ENCODE measurements around the gene MS4A18.
"Not testable (repeated sequence)": the region's sequence is repeated elsewhere in the genome, so short reads cannot be mapped to it uniquely, and the experiment has no call there.

The MS4A18 gene

DNA sequence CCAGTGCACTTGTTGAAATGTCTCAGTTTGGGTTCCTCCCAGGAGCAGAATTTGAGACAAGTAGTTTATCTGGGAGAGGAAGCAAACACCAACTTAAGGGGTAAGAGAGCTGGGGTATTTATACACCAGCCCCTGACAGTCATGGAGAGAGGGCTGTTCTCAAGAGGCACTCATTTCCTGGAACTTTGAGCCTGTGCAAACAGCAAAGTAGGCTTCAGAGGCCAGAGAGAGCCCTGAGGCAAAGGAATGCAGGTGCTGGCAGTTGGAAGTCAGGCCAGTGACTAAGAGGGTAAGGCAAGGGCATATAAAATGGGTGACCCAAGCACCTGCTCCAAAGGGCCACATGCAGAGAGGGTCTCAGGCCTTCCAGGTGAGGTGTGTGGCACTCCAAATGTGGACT, 16.1 kb downstream of the MS4A18 start:
- no peak for DNase-seq

DNA sequence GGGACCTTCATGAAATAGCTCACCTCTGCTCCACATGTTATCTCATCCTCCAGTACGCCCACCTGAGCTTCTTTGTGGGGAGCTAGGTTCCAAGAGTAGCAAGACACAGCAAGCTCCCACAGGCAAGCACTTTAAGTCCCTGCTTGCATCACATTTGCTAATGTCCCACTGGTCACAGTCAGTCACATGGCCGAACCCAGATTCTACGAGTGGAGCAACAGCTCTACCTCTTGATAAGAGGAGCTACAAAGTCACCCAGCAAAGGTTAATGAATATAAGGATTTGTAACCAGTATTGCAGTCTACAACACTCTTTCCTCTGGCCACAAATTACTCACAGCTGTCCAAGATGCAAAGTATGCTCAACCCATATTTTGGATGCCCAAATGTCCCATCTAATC, 16.9 kb downstream of the MS4A18 start:
- DNase-seq, result no peak

DNA sequence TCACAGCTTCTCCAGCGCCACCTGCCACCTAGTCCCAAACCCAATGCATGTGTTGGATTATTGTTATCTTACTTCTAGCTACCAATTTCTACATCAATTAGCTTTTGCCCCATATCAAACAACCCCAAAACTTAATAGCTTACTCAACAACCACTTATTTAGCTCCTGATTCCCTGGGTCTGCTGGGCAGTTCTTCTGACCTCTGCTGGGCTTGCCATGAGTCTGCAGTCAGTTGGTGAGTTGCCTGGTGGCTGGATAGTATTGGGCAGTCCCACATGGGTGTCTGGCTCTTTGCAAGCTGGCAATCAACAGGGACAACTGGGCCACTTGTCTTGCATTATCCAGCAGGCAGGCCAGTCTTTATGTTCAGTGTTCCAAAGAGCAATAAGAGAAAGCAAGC, 18.5 kb downstream of the MS4A18 start:
- no peak for DNase-seq

DNA sequence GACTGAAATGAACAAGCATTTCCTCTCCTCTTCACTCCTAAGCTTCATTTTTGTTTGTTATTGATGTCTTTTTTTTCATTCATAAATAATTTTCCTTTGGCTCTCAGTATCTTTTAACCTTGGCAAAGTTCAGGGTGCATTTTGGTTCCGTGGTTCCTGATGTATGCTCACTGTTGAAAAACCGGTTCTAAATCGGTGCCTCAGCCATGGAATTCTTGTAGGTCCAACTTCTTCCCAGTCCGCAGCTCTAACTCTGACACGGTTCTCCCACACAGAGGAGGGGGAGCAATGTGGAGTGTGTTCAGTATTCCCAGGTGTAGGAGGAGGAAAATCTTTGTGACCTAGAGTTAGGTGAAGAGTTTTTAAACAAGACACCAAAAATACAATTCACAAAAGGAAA, 19.6 kb downstream of the MS4A18 start:
- no peak for DNase-seq

DNA sequence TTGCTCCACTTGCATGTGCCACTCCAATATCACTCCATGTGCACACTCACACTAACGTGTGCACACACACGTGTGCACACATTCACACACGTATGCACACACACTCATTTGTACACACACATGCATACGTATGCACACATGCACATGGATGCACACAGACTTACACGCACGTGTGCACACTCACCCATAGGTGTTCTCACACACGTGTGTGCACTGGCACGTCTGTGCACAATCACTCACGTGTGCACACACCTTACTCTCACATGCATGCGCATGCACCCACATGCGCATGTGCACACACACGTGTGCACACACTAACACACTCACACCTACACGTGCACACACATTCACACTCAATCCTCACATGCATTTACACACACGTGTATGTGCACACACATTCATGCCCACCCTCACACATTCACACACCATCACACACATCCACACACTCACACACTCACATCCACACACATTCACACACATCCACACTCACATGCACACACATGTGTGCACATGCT, 22.9 kb downstream of the MS4A18 start:
- no peak for DNase-seq

DNA sequence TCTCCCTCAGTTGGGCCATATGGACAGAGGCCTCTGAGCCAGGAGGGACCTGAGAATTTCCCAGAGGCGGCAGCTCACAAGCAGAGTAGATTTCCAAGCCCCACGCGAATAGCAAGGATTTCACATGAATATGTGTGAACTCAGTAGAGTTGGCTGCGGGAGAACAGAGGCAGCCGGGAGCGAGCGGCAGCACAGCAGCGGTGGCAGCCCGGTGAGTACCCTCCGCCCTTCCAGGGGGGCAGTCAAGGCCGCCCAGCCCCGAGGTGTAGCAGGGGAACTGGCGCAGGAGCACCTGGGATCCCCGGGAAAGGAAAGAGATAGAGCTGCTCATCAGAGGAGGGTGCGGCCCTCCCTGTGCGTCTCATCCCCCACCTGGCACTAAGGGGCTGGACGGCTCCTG, 23.7 kb downstream of the MS4A18 start:
- no peak for DNase-seq

DNA sequence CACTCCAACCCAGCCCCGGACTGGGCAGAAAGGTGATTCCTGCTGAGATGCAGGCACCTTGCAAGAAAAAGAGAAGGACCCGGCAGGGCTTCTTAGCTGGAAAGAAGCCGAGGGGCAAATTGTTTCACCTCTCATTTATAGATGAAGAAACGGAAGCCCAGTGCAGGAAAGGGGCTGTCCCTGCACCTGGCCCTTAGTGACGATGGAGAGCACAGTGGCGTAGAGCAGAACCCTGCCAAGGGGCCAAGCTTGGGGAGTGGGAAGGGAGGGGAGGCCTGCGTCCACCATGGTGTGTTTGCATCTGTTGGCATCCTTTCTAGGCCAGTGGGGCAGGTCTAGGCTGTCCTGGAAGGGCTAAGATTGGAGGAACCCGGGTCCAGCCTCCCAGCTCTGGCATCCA, 24.3 kb downstream of the MS4A18 start:
- no peak for DNase-seq

DNA sequence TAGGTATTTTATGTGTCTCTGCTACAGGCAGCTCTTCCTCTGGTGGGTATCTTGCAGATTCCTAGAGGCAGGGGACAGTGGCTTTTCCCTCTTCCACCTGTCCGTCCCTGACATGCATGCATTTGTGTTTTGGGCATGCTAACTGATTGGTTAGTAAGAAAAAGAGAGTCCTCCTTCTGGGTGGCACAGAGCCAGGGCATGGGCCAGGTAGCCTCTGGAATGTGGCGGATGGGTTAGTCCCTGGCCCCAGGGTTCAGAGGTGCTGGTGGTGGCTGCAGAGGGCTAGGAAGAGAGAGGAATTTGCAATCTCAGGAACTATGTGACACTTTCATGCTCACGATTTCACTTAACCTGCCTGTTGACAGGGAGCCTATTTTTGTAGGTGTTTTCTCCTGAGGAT, 26.4 kb downstream of the MS4A18 start:
- DNase-seq, result no peak

DNA sequence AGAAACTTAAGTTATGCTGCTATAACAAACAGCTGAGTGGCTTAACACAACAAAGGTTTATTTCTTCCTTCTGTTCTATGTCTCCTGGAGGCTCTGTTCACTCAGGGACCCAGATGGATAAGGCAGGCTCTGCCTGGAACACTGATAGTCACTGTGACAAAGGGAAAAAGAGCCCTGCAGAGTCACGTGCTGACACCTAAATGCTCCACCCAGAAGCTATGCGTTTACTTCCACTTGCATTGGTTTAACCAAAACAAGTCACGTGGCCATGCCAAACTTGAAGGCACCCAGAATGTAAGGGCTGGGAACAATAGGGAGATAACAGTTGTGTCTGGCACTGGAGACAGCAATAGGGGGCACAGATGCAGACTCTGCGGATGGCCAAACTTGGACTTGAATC, 28.8 kb downstream of the MS4A18 start:
- DNase-seq, result no peak

DNA sequence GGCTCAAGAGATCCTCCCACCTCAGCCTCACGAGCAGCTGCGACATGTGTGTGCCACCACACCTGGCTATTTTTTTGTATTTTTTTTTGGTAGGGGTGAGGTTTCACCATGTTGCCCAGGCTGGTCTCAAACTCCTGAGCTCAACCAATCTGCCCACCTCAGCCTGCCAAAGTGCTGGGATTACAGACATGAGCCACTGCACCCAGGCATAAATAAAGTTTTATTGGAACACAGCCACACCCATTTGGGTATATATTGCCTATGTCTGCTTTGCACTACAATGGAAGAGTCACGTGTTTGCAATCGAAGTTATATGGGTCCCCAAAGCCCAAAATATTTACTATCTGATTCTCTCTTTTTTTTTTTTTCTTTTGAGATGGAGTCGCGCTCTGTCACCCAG, 30.4 kb downstream of the MS4A18 start:
- DNase-seq, result no peak

DNA sequence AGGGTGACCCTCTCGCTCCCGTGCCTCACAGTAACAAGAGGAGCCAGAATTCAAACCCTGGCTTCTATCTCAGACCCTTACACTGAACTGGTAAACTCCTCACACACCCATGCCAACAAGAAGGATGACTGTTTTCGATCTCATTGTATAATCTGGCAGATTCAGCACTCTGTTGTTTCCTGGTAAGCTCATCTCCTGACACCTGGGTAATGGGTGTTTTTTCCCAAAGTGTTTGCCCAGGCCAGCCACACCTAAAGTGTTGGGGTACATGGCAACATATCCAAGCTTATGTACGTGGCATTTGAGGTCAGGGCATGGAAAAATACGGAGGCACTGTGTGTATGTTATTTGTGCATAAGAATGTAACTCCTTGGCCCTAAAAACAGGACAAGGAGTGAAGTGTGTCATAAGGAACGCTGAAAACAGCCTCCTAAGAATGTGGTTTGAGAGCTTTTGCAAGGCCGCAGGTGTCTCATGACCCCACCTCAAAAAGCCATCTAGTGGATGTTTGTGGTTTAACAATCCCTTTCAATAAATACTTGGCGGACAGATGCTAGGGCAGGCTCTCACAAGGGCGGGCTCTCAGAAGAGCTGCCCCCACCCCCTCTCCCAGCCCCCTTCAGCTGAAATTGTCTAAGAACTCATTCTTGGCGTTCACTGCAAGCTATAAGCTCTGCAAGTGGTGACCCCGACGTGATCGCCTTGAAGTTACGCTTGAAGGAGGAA, 31.9 kb downstream of the MS4A18 start, which contains the start of gene MS4A15:
Gene MS4A15, plus strand, starts transcription at position 561 of the 726 bp plus-strand sequence. CDS start 6,867 bp downstream, outside the sequence.
- no peak for DNase-seq

DNA sequence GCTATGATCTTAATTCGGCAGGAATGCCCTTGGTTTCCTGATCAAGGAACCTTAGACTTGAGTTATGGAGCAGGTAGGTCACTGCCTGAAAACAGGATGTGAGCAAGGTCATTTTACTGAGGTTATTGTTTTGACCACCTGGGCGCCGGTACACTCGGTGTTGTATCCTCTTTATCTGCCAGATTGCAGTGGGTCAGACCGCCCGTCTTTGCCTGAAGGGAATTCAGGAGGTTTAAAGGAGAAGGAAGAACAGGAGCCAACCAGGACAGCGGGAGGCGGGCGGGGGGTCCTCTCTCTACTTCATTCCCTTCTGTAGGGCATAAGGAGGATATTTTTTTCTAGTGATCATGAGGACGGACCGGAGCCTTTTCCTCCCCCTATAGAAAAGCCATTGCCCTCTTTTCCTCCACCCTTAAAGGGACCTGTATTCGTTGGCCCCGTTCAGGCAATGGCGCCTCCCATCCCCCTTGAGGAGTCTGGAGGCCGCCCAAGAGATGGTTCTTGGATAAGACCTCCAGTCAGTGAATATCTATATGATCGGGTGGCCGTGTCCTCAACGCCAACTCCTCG, 32.8 kb downstream of the MS4A18 start:
- DNase-seq, result no peak

DNA sequence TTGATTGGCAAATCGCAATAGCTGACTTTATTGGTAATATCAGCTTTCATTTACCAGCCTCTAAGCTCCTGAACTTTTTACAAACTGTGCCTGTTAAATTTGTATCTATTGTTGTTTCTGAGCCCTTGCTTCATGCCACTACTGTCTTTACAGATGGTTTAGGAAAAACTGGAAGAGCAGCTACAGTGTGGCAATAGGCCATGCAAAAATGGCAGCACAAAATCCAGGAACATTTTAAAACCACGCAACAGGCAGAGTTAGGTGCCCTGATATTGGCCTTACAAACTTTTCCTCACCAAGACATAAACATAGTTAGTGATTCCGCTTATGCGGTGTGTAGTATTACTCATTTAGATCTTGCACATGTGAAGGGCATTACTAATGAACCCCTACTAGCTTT, 34.2 kb downstream of the MS4A18 start:
- DNase-seq, result not testable (repeated sequence)

DNA sequence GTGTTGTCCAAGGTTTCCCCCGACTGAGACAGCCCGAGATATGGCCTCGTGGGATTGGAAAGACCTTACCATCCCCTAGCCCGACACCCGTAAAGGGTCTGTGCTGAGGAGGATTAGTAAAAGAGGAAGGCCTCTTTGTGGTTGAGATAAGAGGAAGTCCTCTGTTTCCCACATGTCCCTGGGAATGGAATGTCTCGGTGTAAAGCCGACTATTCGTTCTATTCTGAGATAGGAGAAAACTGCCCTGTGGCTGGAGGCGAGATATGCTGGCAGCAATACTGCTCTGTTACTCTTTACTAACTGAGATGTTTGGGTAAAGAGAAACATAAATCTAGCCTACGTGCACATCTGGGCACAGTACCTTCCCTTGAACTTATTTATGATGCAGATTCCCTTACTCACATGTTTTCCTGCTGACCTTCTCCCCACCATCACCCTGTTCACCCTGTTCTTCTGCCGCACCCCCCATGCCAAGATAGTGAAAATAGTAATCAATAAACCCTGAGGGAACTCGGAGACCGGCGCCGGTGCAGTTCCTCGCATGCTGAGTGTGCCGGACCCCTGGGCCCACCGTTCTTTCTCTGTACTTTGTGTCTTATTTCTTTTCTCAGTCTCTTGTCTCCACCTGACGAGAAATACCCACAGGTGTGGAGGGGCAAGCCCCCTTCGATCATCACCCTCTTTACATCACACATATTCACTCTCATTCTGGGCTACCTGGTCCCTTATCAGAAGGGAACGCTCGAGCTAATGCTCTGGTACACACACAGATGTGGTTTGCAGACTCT, 35.1 kb downstream of the MS4A18 start:
- DNase-seq, result not testable (repeated sequence)

DNA sequence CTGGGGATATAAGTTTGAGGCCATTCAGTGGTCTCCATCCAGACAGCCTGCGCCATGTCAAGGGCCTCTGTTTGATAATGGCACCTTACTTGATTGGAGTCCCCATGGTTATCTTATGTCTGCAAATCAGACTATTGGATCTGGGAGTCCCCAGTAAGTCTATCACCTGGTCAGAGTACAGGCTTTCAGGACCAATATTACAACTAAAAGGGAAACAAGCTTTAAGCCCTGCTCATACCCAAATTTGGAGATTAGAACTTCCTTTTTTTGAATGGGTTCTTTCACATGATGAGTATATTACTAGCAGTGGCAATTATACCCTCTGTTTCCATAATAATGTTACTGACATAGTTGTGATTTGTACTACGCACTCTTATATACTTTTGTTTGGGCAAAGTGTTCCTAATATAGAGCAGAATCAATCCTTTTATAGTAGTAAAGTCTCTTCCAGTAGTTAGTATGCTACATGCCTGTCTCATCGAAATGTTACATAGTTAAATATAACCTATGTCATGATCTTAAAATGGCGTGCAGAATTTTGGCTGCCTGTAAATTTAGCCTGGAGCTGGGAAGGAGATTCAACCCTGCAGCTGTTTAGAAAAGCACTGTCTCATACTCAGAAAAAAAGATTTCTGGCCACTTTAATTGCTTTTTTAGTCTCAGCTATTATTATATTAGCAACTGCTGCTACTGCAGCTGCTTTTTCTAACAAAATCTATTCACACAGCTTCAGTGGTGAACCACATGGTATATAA, 37.1 kb downstream of the MS4A18 start:
- DNase-seq, result no peak

DNA sequence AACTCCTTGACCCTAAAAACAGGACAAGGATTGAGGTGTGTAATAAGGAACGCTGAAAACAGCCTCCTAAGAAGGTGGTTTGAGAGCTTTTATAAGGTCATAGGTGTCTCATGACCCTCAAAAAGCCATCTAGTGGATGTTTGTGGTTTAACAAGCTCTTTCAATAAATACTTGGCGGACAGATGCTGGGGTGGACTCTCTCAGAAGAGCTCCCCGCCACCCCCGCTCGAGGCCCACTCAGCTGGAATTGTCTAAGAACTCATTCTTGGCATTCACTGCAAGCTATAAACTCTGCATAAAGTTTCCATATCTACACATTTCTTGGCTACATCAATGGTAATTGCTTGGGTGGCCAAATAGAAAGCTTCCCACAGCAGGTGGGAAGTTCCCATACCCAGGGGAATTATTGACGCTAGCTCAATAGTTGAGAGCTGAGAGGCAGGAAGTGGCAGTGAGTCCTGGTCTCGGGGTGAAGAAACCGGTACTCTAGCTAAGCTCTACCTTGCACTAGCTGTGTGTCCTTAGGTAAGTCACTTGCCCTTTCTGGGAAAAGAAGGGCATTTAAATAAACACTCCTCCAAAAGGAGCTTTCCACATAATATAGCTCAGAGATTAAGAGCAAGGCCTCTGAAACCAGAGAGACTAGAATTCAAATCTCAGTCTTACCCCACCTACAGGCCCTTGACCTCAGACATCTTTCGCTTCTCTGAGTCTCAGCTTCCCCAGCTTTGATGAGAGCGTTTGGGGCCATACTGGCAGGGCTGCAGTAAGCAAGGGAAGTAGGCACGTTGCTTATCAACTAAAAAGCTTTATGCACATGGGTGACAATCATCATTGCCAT, 38.6 kb downstream of the MS4A18 start:
- peak; percentile 65 for DNase-seq

DNA sequence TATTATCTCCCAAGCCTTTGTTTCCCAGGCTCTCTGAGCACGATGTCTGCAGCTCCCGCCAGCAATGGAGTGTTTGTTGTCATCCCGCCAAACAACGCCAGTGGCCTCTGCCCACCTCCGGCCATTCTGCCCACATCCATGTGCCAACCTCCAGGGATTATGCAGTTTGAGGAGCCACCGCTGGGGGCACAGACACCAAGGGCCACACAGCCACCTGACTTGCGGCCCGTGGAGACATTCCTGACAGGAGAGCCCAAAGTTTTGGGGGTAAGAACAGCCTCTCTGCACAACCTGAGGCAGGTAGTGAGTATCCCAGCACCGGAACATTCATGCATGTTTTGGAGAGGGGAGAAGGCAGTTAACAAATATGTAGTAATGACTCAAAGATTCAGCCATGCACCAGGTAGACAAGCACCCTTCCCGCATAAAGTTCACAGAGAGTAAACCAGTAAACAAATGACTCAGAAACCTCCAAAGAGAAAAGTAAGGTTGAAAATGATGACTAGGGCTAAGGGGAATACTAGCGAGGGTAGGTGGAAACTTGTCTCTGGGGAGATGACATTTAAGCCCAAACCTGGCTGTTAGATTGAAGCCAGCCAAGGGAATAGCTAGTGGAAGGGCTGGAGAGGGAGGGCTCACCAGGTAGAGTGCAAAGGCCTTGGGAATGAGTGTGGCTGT, 39.3 kb downstream of the MS4A18 start:
- peak; percentile 73 for DNase-seq

DNA sequence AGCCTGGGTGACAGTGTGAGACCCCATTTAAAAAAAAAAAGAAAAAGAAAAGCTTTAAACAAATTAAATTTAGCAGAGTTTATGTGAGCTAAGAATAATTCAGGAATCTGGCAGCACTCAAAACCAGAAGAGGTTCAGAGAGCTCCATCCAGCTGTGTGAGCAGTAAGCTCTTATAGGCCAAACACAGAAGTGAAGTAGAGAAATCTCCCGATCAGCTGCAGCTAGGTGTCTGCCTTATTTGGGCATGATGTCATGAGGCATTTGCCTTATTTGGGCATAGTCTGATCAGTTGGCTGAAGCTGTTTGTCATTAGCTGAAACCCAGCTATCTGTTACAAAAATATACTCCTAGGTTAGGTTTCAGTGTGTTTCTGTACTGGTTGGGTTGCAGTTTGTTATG, 40.4 kb downstream of the MS4A18 start:
- DNase-seq, result no peak

DNA sequence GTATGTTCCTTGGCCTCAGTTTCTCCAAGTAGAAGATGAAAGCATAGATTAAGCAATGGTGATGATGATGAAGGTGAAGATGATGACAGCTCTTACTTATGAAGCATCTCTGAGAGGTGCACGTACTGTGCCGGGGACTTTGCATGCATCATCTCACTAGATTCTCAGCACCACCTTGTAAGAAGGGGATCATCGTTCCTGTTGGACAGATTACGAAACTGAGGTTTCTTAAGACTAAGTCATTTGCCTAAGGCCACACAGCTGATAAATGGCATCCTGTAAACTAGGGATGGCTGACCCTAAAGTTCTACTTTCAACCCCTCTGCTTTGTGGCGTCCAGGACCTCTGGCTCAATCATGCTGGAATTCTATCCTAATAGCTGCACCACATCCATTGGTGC, 40.8 kb downstream of the MS4A18 start:
- DNase-seq, result no peak

DNA sequence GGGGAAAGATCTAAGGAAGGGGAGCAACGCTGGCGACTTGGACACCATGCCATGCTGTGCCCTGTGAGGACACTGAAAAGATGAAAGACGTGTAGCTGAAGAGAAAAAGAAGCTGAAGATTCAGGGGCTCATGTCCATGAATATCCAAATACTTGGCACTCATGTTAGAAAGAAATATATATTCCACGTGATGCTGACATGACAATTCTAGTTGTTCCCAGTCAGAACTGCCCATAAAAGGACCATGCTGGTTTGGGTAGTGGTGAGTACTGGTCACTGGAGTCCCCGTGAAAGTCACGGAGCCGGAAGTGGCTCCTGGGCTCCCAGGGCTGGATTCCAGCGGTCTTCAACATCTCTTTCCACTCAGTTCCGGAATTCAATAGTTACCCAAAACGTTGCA, 42.0 kb downstream of the MS4A18 start:
- DNase-seq, result no peak

DNA sequence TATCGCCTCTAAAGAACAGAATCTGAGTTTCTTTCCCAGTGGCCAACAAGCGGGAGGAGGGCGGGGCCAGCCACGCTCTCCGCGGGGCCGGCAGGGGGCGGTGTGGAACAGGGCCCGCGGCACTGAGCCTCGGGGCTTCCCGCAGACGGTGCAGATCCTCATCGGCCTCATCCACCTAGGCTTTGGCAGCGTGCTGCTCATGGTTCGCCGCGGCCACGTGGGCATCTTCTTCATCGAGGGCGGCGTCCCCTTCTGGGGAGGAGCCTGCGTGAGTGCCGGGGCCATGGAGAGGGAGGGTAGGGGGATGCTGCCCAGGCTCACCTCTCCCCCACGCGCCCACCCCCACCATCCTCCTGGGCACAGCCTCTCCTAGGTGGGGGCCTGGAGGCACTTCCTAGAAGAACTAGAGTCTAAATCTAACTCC, 42.9 kb downstream of the MS4A18 start:
- no peak for DNase-seq

DNA sequence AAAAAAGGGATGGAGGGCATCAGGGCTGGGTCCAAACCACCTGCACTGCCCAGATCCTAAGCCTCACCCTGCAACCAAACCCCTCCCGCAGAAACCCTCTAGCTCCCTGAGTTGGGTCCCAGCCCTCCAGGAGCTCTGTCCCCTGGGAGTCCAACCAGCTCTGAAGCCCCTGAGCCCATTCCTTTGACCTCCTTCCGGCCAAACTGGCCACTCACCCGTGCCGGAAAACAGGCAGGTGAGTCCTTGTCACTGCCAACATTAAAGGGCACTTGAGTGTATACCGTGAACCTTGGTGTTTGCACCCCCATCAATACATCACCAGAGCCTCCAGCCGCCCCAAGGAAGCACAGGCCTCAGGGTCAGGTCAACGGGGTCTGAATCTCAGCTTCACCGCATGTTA, 43.7 kb downstream of the MS4A18 start:
- DNase-seq, result no peak
